ENCODE results near the gene TXNRD2.

TXNRD2 gene

DNA sequence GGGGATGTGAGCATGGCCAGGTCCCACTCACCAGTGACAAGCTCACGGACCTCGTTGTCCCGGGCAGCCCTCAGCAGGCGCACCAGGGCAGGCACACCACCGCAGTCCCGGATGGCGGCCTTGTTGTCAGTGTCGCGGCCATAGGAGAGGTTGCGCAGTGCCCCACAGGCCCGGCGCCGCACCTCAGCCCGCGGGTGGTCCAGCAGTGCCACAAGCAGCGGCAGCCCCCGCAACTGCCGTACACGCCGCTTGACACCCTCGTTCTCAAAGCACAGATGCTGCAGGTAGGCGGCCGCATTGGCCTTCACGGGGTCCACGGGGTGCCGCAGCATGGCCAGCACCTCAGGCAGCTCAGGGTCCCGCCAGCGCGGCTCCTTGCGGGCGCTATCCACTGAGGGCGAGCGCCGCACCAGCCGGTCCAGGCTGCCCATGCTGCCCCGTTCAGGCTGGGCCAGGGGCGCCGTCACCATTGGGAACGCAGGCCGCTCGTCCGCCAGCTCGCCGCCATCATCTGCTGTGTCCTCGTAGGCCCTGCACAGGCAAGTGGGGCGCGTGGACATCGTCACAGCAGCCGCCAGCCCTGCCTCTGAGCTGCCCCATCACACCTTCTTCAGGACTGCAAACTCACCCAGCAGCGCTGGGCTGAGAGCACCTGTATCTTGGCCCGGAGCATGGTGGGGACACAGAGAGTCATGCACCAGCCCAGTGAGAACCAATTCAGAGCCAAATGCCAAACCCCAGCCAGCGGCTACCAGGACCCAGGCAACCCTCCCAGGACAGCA is 38.3 kb upstream of the TXNRD2 start:
- TF ChIP-seq SIN3A (IDR thresholded peaks at IDR 0.05; ENCODE audit: borderline replicate concordance, insufficient read depth, low read length) (no peak), FOXP2 (optimal IDR thresholded peaks at IDR 0.05; ENCODE audit: borderline replicate concordance, extremely low read depth, extremely low read length, insufficient read depth) (no peak), TAF1 (IDR thresholded peaks at IDR 0.05; ENCODE audit: borderline replicate concordance, insufficient read depth, low read length) (no peak), POLR2AphosphoS5 (IDR thresholded peaks at IDR 0.05; ENCODE audit: low read depth, low read length) (no peak)
- TF ChIP-seq, protein P1, sequence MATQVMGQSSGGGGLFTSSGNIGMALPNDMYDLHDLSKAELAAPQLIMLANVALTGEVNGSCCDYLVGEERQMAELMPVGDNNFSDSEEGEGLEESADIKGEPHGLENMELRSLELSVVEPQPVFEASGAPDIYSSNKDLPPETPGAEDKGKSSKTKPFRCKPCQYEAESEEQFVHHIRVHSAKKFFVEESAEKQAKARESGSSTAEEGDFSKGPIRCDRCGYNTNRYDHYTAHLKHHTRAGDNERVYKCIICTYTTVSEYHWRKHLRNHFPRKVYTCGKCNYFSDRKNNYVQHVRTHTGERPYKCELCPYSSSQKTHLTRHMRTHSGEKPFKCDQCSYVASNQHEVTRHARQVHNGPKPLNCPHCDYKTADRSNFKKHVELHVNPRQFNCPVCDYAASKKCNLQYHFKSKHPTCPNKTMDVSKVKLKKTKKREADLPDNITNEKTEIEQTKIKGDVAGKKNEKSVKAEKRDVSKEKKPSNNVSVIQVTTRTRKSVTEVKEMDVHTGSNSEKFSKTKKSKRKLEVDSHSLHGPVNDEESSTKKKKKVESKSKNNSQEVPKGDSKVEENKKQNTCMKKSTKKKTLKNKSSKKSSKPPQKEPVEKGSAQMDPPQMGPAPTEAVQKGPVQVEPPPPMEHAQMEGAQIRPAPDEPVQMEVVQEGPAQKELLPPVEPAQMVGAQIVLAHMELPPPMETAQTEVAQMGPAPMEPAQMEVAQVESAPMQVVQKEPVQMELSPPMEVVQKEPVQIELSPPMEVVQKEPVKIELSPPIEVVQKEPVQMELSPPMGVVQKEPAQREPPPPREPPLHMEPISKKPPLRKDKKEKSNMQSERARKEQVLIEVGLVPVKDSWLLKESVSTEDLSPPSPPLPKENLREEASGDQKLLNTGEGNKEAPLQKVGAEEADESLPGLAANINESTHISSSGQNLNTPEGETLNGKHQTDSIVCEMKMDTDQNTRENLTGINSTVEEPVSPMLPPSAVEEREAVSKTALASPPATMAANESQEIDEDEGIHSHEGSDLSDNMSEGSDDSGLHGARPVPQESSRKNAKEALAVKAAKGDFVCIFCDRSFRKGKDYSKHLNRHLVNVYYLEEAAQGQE (IDR thresholded peaks at IDR 0.05; ENCODE audit: insufficient read depth in 1 of 2, low read depth in 2 of 2, low read length in 2 of 2), result no peak

DNA sequence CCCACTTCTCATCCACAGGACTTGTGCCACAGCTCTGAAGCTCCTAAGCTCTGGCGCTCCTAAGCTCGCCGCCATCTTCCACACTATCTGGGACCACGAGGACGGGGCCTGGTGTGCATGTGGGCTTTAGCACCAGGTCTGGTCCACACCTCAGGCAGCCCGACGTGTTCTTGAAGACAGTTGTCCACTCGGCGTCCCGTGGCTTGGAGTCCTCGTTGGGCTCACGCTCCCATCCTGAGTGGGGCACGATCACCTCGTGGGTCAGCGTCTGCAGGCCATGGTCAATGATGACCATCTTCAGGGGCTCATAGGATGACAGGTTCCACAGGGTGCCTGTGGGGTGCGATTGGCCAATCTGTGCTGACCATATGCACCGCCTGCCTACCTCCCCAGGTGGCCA is 37.1 kb upstream of the TXNRD2 start:
- TF ChIP-seq FOXP2 (optimal IDR thresholded peaks at IDR 0.05; ENCODE audit: borderline replicate concordance, extremely low read depth, extremely low read length, insufficient read depth) (no peak), SIN3A (IDR thresholded peaks at IDR 0.05; ENCODE audit: borderline replicate concordance, insufficient read depth, low read length) (no peak), POLR2AphosphoS5 (IDR thresholded peaks at IDR 0.05; ENCODE audit: low read depth, low read length) (no peak), TAF1 (IDR thresholded peaks at IDR 0.05; ENCODE audit: borderline replicate concordance, insufficient read depth, low read length) (no peak)
- TF ChIP-seq, protein P1 (IDR thresholded peaks at IDR 0.05; ENCODE audit: insufficient read depth in 1 of 2, low read depth in 2 of 2, low read length in 2 of 2), result no peak

DNA sequence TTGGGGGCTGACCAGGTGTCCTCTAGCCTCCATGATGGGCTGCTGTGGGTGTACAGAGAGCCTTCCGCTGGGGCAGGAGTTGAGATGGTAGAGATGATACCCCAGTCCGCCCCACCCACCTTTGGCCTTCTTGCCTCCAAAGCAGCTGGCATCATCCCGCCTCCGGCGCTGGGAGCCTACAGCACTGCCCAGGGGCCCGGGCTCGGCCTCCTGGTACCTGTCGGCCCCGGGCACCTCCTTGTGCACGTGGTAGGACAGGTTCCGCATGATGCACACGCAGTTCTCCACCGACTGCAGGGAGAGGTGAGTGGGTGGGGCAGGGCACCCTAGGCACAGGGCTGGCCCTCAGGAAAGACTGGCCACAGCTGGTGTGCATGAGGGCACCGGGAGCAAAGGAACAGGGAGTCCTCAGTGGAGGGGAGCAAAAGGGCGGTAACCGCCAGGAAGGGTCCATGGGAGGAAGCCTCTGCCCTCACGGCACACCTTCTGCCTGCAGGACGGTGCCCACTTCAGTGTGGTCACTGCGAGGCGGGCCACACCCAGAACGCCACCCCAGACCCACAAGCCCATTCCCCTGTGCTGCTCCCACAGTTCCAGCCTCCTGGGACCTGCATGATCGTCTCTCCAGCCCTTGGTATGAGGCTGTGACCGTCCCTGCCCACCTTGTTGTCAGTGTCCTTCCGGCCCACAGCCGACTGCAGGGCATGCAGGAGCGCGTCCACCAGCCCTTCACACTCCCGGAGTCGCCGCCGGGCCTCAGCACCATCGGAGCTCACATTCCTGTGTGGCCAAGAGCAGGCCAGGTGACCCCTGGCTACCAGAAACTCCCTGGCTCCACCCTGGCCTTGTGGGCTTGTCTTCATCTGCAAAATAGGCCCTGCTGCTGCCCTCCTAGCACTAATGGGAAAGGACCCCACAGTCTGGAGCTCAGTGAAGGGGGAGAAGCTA is 36.0 kb upstream of the TXNRD2 start:
- TF ChIP-seq, protein P1 (IDR thresholded peaks at IDR 0.05; ENCODE audit: insufficient read depth in 1 of 2, low read depth in 2 of 2, low read length in 2 of 2), result no peak
- peak; percentile 29; the same call in 1 of the 2 replicates for TF ChIP-seq POLR2AphosphoS5 (IDR thresholded peaks at IDR 0.05; ENCODE audit: low read depth, low read length)

DNA sequence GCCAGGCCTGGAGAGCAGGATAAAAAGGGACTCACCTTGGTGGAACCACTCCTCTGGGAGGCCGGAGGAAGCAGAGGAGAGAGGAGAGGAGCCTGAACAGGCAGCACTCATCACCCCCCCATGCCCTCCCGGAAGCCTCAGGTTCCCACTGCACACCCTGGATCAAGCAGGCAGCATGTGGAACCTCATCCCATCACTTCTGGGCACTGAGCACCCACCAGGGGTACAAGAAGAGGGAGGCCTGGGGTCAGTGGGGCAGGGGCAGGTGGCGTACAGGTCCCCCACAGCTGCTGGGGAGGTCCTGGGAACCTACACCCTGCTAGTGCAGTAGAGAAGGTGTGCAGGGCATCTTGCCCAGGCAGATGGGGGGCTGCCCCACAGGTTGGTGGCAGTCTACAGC is 35.1 kb upstream of the TXNRD2 start:
- TF ChIP-seq TAF1 (IDR thresholded peaks at IDR 0.05; ENCODE audit: borderline replicate concordance, insufficient read depth, low read length) (no peak), POLR2AphosphoS5 (IDR thresholded peaks at IDR 0.05; ENCODE audit: low read depth, low read length) (no peak), FOXP2 (optimal IDR thresholded peaks at IDR 0.05; ENCODE audit: borderline replicate concordance, extremely low read depth, extremely low read length, insufficient read depth) (no peak), SIN3A (IDR thresholded peaks at IDR 0.05; ENCODE audit: borderline replicate concordance, insufficient read depth, low read length) (no peak)
- TF ChIP-seq, protein P1 (IDR thresholded peaks at IDR 0.05; ENCODE audit: insufficient read depth in 1 of 2, low read depth in 2 of 2, low read length in 2 of 2), result no peak
